Osteoblast (primary cell): ENCODE measurements around the gene SLC1A4. TPM values are rescaled to one million over a fixed set of nuclear protein-coding genes. Genes with fewer than 3 reads are reported as not detected.
A peak's percentile ranks its signal among the peaks of the same experiment; 100 is the strongest.

Experiments
- DNase-seq: peaks from one replicate; pipeline ENCODE4 v3.0.0; 2011; ENCODE audit warnings: low spot score, mixed read lengths; ENCODE audit not compliant: insufficient read length; ENCODE audit errors: missing footprints
- H2AFZ ChIP-seq: 2 replicates; pipeline ENCODE4 v1.6.0; 2011; ENCODE audit warnings: mild to moderate bottlenecking, low read length
- H3K27ac ChIP-seq: 2 replicates; pipeline ENCODE4 v1.5.1; 2011; ENCODE audit warnings: mild to moderate bottlenecking, low read depth, low read length, moderate library complexity
- H3K27me3 ChIP-seq: 2 replicates; pipeline ENCODE4 v1.6.0; 2012; ENCODE audit warnings: mild to moderate bottlenecking, control low read depth, inconsistent platforms, low read length, moderate library complexity; ENCODE audit not compliant: insufficient read depth
- H3K36me3 ChIP-seq: 2 replicates; pipeline ENCODE4 v1.5.1; 2011; ENCODE audit warnings: mild to moderate bottlenecking, low read length, control low read depth, moderate library complexity; ENCODE audit not compliant: insufficient read depth
- H3K4me1 ChIP-seq: 2 replicates; pipeline ENCODE4 v1.5.1; 2011; ENCODE audit warnings: mild to moderate bottlenecking, low read length, control low read depth, moderate library complexity; ENCODE audit not compliant: insufficient read depth
- H3K4me2 ChIP-seq: 2 replicates; pipeline ENCODE4 v1.6.0; 2011; ENCODE audit warnings: mild to moderate bottlenecking, low read length; ENCODE audit not compliant: insufficient read depth
- H3K4me3 ChIP-seq: fragments of 200-600 bp; sonication (generic); 3 replicates; pipeline ENCODE4 v1.5.1; 2012; ENCODE audit warnings: mild to moderate bottlenecking, low read length, inconsistent platforms; ENCODE audit not compliant: insufficient read depth
- H3K79me2 ChIP-seq: 2 replicates; pipeline ENCODE4 v1.6.0; 2012; ENCODE audit warnings: mild to moderate bottlenecking, low read length, control low read depth, inconsistent platforms; ENCODE audit not compliant: insufficient read depth
- H3K9me3 ChIP-seq: 2 replicates; pipeline ENCODE4 v1.5.1; 2011; ENCODE audit warnings: low read depth, low read length, control low read depth
- H4K20me1 ChIP-seq: 2 replicates; pipeline ENCODE4 v1.6.0; 2012; ENCODE audit warnings: mild to moderate bottlenecking, low read length, control low read depth; ENCODE audit not compliant: insufficient read depth
- total RNA-seq: library from RNA; depleted of rRNA; stranded (reverse); fragments of >200 nt; gene quantifications from 2 replicates; pipeline ENCODE4 v1.2.3, GENCODE V29; 2012
- TF ChIP-seq, protein P1 (sequence below): IDR thresholded peaks from 2 replicates; pipeline ENCODE4 v1.5.1; 2011; ENCODE audit warnings: mild to moderate bottlenecking, low read depth, low read length, moderate library complexity; ENCODE audit errors: extremely low read depth

The SLC1A4 gene
- total RNA-seq, 1 donor = 49.2 TPM

DNA sequence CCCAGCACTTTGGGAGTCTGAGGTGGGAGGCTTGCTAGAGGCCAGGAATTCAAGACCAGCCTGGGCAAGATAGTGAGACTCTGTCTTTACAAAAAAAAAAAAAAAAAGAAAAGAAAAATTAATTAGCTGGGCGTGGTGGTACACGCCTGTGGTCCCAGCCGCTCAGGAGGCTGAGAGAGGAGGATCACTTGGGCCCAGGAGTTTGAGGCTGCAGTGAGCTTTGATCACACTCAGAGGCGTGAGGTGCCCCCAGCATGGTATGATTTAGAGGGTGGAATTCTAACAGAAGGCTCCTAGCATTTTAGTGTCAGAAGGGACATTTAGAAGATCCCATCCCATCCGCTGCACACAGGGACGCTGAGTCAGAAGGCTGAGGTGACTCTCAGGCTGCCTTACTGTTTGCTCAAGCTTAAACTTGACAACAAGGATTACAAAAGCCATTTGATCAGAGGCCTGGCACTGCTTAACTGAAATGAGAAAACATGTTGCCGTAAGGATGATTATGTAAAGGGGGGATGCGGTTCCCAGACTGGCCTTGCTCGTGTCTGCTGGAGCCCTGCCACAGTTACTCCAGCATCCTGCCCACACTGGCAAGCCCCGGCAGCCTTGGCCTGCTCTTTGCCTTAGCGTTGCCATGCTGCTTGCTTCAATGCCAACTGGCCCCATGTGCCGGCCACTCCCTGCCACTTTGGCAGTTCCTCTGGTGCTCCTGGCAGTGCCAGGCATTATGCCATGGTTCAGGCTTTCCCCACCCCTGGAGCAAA is 45.6 kb upstream of the SLC1A4 start:
- peak; percentile 35 for DNase-seq
- Histone ChIP-seq H3K27me3 (peaks cover 6% of the 10 kb centered on the region), H3K36me3 (no peaks in the 10 kb centered on the region), H3K4me1 (peaks cover 4% of the 10 kb centered on the region), H3K4me3 (no peak overlapping the region), H3K4me2 (no peak overlapping the region), H3K9me3 (no peaks in the 10 kb centered on the region), H2AFZ (no peak overlapping the region), H3K27ac (no peak overlapping the region), H4K20me1 (no peaks in the 10 kb centered on the region), H3K79me2 (no peaks in the 10 kb centered on the region)
- TF ChIP-seq, protein P1, sequence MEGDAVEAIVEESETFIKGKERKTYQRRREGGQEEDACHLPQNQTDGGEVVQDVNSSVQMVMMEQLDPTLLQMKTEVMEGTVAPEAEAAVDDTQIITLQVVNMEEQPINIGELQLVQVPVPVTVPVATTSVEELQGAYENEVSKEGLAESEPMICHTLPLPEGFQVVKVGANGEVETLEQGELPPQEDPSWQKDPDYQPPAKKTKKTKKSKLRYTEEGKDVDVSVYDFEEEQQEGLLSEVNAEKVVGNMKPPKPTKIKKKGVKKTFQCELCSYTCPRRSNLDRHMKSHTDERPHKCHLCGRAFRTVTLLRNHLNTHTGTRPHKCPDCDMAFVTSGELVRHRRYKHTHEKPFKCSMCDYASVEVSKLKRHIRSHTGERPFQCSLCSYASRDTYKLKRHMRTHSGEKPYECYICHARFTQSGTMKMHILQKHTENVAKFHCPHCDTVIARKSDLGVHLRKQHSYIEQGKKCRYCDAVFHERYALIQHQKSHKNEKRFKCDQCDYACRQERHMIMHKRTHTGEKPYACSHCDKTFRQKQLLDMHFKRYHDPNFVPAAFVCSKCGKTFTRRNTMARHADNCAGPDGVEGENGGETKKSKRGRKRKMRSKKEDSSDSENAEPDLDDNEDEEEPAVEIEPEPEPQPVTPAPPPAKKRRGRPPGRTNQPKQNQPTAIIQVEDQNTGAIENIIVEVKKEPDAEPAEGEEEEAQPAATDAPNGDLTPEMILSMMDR = no peak

GRCh38 chr2:64944484-64944883 is 44.7 kb upstream of the SLC1A4 start:
- no peaks in the 10 kb centered on the region for H3K9me3 ChIP-seq
- H2AFZ ChIP-seq = no peak overlapping the region
- H3K4me3 ChIP-seq = no peak overlapping the region
- no peaks in the 10 kb centered on the region for H3K79me2 ChIP-seq
- no peak for DNase-seq
- no peaks in the 10 kb centered on the region for H4K20me1 ChIP-seq
- peaks cover 4% of the 10 kb centered on the region for H3K4me1 ChIP-seq
- H3K4me2 ChIP-seq = no peak overlapping the region
- no peak overlapping the region for H3K27ac ChIP-seq
- H3K27me3 ChIP-seq = no peaks in the 10 kb centered on the region
- TF ChIP-seq, protein P1 = no peak
- H3K36me3 ChIP-seq = no peaks in the 10 kb centered on the region

DNA sequence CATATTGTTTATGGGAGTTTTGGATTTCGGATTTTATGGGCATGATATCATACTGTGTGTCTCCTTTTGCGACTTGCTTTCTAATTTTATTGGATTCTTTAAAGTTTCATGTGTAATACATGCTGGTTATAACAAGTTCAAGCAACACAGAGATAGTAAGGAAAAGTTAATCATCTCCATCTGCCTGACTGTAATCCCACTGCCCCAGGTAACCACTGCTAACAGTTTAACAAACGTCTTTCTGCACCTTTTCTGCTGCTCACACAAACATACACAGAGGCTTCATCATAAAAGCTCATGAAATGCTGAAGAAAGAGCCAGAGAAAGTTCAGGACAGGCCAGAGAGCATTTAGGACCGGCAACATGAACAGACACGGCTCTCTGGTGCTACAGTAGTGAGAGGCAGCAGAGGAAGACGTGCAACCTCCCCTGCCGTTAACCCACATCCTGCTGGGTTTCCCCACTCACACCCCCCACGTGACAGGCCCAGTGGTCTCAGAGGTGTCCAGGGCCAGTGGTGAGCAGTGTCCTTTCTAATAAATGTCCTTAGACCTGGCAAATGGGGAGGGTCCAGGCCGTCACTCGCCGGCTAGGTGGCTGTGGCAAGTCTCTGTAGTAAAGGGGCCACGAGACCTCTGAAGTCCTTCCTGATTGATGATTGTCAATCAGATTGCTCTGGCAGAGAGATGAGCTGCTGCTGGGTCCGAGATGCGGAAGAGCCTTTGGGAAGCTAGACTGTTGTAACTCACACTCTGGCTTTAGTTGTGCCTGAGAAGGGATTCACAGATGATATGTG is 43.0 kb upstream of the SLC1A4 start:
- Histone ChIP-seq H3K4me1 (peaks cover 4% of the 10 kb centered on the region), H3K9me3 (no peaks in the 10 kb centered on the region), H3K27ac (no peak overlapping the region), H2AFZ (peak overlapping the region; percentile 68), H3K4me3 (no peak overlapping the region), H4K20me1 (no peaks in the 10 kb centered on the region), H3K36me3 (no peaks in the 10 kb centered on the region), H3K79me2 (no peaks in the 10 kb centered on the region), H3K27me3 (no peaks in the 10 kb centered on the region), H3K4me2 (no peak overlapping the region)
- TF ChIP-seq, protein P1 = no peak
- DNase-seq = peak; percentile 31

DNA sequence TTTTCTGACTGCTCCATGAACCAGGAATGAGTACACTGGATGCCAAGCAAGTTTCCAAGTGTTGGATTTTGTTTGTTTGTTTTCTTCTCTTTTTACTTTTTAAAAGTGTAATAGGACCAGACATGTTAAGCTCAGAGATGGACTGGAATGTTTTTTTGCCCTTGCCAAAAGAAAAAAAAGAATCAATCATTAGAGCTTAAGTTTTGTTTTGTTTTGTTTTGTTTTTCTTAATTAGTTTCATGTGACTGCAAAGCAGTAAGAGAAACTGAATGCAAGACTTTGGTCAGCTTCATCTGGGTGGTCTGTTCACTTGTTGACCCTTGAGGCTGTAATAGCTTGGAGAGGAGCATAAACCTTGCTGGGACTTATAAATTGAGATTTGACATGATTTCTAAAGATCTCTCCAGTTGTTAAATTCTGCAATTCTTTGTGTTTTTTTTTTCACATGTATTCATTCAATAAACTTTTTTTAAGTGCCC is 42.4 kb upstream of the SLC1A4 start:
- no peak overlapping the region for H2AFZ ChIP-seq
- H4K20me1 ChIP-seq = no peaks in the 10 kb centered on the region
- peak; percentile 47 for DNase-seq
- no peaks in the 10 kb centered on the region for H3K27me3 ChIP-seq
- no peak overlapping the region for H3K4me3 ChIP-seq
- peaks cover 4% of the 10 kb centered on the region for H3K4me1 ChIP-seq
- H3K79me2 ChIP-seq = no peaks in the 10 kb centered on the region
- no peak overlapping the region for H3K4me2 ChIP-seq
- TF ChIP-seq, protein P1 = no peak
- H3K27ac ChIP-seq = no peak overlapping the region
- no peaks in the 10 kb centered on the region for H3K36me3 ChIP-seq
- H3K9me3 ChIP-seq = no peaks in the 10 kb centered on the region
